Smooth muscle cell (in vitro differentiated cells): ENCODE measurements around the gene LAMB1. TPM values are rescaled to one million over a fixed set of nuclear protein-coding genes. Genes with fewer than 3 reads are reported as not detected.
A peak's percentile ranks its signal among the peaks of the same experiment; 100 is the strongest.
"Not testable (repeated sequence)": the region's sequence is repeated elsewhere in the genome, so short reads cannot be mapped to it uniquely, and the experiment has no call there.

Experiments
- DNase-seq: peaks from one replicate; lab custom pipeline; 2025; ENCODE audit not compliant: unreplicated experiment; lab: John Stamatoyannopoulos, UW
- H2AFZ ChIP-seq: fragments of 200-600 bp; sonication (generic); 2 replicates; pipeline ENCODE4 v1.6.0; 2016; ENCODE audit warnings: antibody characterized with exemption, low read depth, mild to moderate bottlenecking
- H3F3A ChIP-seq: fragments of 200-600 bp; sonication (generic); 2 replicates; pipeline ENCODE4 v1.6.0; 2017; ENCODE audit warnings: antibody characterized with exemption, low read depth
- H3K27ac ChIP-seq: fragments of 200-600 bp; sonication (generic); 2 replicates; pipeline ENCODE4 v1.5.1; 2016; ENCODE audit warnings: low read depth, mild to moderate bottlenecking
- H3K27me3 ChIP-seq: fragments of 200-600 bp; sonication (generic); 2 replicates; pipeline ENCODE4 v1.6.1; 2016; ENCODE audit warnings: low read depth, mild to moderate bottlenecking
- H3K36me3 ChIP-seq: fragments of 200-600 bp; sonication (generic); 2 replicates; pipeline ENCODE4 v1.5.1; 2016; ENCODE audit warnings: low read depth
- H3K4me1 ChIP-seq: fragments of 200-600 bp; sonication (generic); 2 replicates; pipeline ENCODE4 v1.5.1; 2016; ENCODE audit warnings: low read depth
- H3K4me2 ChIP-seq: fragments of 200-600 bp; sonication (generic); 2 replicates; pipeline ENCODE4 v1.6.0; 2016; ENCODE audit warnings: mild to moderate bottlenecking
- H3K4me3 ChIP-seq: fragments of 200-600 bp; sonication (generic); 2 replicates; pipeline ENCODE4 v1.5.1; 2016; ENCODE audit warnings: mild to moderate bottlenecking
- H3K79me2 ChIP-seq: fragments of 200-600 bp; sonication (generic); 2 replicates; pipeline ENCODE4 v1.6.0; 2016; ENCODE audit warnings: low read depth, mild to moderate bottlenecking
- H3K9ac ChIP-seq: fragments of 200-600 bp; sonication (generic); 2 replicates; pipeline ENCODE4 v1.6.0; 2016; ENCODE audit warnings: low read depth
- H3K9me3 ChIP-seq: fragments of 200-600 bp; sonication (generic); replicated peaks from 2 replicates; pipeline ENCODE4 v1.5.1; 2016; ENCODE audit warnings: low read depth
- H4K20me1 ChIP-seq: fragments of 200-600 bp; sonication (generic); 2 replicates; pipeline ENCODE4 v1.6.0; 2016; ENCODE audit warnings: low read depth
- WGBS: methylation state at CpG from one replicate; pipeline ENCODE4 v1.1.7; 2016; ENCODE audit warnings: low lambda C conversion rate; 5-methylcytosine and 5-hydroxymethylcytosine counted together
- polyA plus RNA-seq: library from polyadenylated mRNA; unstranded; fragments of >200 nt; fragmentation: Nextera tagmentation; extraction: Ambion mirVana; gene quantifications from 2 replicates; pipeline ENCODE4 v1.2.1, GENCODE V29; 2016
- total RNA-seq: library from RNA; depleted of rRNA; stranded (reverse); fragments of >200 nt; gene quantifications from 2 replicates; pipeline ENCODE4 v1.2.3, GENCODE V29; 2014
- TF ChIP-seq, protein P1 (sequence below): fragments of 200-600 bp; sonication (generic); IDR thresholded peaks from 2 replicates; pipeline ENCODE4 v1.5.1; 2017; ENCODE audit warnings: borderline replicate concordance, mild to moderate bottlenecking, antibody characterized with exemption; ENCODE audit not compliant: insufficient read depth, poor library complexity, severe bottlenecking

The LAMB1 gene
- total and polyA plus RNA-seq, 2 experiments from 2014 or later, result 191 to 244 TPM

DNA sequence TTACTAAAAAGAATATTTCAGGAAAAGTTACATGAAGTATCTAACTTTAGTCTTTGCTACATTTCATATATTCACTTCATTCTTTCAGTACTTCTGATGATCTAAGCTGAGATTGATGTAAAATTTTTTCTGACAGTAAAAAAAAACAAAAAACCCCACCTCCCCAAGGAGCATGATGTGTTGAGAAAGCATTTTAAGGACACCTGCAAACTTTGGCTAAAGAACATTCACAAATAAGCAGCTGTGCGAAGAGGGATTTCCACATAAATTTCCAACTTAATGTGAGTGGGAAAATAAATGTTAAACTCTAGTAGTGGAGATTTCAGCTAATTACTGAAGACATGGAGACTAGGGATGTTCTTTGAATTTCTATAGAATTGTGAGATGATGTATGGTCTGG, 76.5 kb downstream of the LAMB1 start:
- H3K4me1 ChIP-seq, result no peaks in the 10 kb centered on the region
- TF ChIP-seq, protein P1, sequence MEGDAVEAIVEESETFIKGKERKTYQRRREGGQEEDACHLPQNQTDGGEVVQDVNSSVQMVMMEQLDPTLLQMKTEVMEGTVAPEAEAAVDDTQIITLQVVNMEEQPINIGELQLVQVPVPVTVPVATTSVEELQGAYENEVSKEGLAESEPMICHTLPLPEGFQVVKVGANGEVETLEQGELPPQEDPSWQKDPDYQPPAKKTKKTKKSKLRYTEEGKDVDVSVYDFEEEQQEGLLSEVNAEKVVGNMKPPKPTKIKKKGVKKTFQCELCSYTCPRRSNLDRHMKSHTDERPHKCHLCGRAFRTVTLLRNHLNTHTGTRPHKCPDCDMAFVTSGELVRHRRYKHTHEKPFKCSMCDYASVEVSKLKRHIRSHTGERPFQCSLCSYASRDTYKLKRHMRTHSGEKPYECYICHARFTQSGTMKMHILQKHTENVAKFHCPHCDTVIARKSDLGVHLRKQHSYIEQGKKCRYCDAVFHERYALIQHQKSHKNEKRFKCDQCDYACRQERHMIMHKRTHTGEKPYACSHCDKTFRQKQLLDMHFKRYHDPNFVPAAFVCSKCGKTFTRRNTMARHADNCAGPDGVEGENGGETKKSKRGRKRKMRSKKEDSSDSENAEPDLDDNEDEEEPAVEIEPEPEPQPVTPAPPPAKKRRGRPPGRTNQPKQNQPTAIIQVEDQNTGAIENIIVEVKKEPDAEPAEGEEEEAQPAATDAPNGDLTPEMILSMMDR, result no peak
- DNase-seq, result no peak
- peaks cover 69% of the 10 kb centered on the region for H3F3A ChIP-seq
- H3K27ac ChIP-seq, result no peak overlapping the region
- H3K4me2 ChIP-seq, result no peak overlapping the region
- peaks cover 3% of the 10 kb centered on the region for H3K79me2 ChIP-seq
- 100% methylated on average over 1 of the region's 1 CpG for WGBS
- H2AFZ ChIP-seq, result no peak overlapping the region
- peaks cover 29% of the 10 kb centered on the region for H4K20me1 ChIP-seq
- no peaks in the 10 kb centered on the region for H3K27me3 ChIP-seq
- no peaks in the 10 kb centered on the region for H3K9me3 ChIP-seq
- H3K9ac ChIP-seq, result no peak overlapping the region
- H3K36me3 ChIP-seq, result peaks cover 54% of the 10 kb centered on the region
- H3K4me3 ChIP-seq, result no peak overlapping the region

DNA sequence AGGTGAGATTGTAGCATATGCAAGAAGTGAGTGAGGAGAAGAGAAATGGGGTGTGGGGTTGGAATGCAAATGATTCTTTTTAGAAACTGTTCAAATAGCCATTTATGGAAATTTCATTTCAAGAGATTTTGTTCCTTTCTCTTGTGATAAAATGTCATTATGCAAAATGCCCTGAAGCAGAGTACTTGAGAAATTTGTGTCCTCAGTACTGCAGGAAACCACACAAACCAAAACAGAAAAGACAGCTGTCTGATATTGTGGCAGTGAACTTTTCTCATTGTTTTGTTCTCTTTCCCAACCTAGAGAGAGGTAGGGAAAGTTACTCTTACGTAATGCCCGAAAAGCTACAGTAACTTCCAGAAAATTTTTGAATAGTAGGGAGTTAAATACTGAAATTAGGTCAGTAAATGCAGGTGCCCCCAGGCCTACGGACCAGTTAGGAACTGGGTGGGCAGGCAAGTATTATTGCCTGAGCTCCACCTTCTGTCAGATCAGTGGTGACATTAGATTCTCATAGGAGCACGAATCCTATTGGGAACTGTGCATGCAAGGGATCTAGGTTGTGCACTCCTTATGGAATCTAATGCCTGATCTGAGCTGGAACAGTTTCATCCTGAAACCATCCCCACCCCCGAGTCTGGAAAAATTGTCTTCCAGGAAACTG, 78.0 kb downstream of the LAMB1 start:
- Histone ChIP-seq H2AFZ (no peak overlapping the region), H3F3A (peaks cover 59% of the 10 kb centered on the region), H4K20me1 (peaks cover 29% of the 10 kb centered on the region), H3K36me3 (peaks cover 42% of the 10 kb centered on the region), H3K9ac (no peak overlapping the region), H3K79me2 (peaks cover 3% of the 10 kb centered on the region), H3K4me2 (no peak overlapping the region), H3K4me1 (no peaks in the 10 kb centered on the region), H3K9me3 (no peaks in the 10 kb centered on the region), H3K4me3 (no peak overlapping the region), H3K27me3 (no peaks in the 10 kb centered on the region), H3K27ac (peak overlapping the region; percentile 50)
- TF ChIP-seq, protein P1, result no peak
- 93% methylated on average over 5 of the region's 5 CpGs for WGBS
- no peak for DNase-seq

DNA sequence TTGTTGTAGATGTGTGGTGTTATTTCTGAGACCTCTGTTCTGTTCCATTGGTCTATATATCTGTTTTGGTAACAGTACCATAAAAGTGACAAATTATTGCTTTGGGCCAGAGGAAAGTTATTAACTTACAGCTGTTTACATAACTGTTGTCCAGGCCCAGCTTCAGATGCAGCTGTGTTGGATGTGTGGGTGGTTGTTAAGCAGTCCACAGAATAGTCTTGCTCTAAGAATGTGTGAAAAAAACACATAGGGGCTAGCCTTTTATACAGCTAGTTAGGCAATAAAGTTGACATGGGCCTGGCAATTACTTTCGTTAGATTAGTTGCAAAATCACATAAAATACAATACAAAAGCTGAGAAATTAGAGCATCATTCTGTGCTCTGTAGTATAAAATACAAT, 80.1 kb downstream of the LAMB1 start:
- Histone ChIP-seq H3F3A (peaks cover 73% of the 10 kb centered on the region), H3K27me3 (no peaks in the 10 kb centered on the region), H3K9me3 (no peaks in the 10 kb centered on the region), H3K4me1 (no peaks in the 10 kb centered on the region), H3K9ac (no peak overlapping the region), H3K4me3 (no peak overlapping the region), H3K4me2 (no peak overlapping the region), H2AFZ (no peak overlapping the region), H3K79me2 (peaks cover 3% of the 10 kb centered on the region), H4K20me1 (peaks cover 33% of the 10 kb centered on the region), H3K27ac (peak overlapping the region; percentile 50), H3K36me3 (peaks cover 45% of the 10 kb centered on the region)
- no peak for DNase-seq
- TF ChIP-seq, protein P1, result no peak
- WGBS, result 68% methylated on average over 1 of the region's 1 CpG

DNA sequence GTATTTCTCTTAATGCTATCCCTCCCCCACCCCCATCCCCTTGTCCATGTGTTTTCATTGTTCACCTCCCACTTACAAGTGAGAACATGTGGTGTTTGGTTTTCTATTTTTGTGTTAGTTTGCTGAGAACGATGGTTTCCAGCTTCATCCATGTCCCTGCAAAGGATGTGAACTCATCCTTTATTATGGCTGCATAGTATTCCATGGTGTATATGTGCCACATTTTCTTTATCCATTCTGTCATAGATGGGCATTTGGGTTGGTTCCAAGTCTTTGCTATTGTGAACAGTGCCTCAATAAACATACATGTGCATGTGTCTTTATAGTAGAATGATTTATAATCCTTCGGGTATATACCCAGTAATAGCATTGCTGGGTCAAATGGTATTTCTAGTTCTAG, 81.1 kb downstream of the LAMB1 start:
- not testable (repeated sequence) for H3K9me3 ChIP-seq, H3K27ac ChIP-seq, H3K4me1 ChIP-seq, H3K9ac ChIP-seq, DNase-seq, H3K4me2 ChIP-seq, H3K27me3 ChIP-seq, H3K4me3 ChIP-seq, H3K79me2 ChIP-seq, H2AFZ ChIP-seq
- peaks cover 33% of the 10 kb centered on the region for H4K20me1 ChIP-seq
- peaks cover 63% of the 10 kb centered on the region for H3F3A ChIP-seq
- H3K36me3 ChIP-seq, result peaks cover 45% of the 10 kb centered on the region
- 60% methylated on average over 2 of the region's 2 CpGs for whole genome bisulfite sequencing
